ENCODE results near the gene MAP7.

- no peak for TF ChIP-seq CHD7 (IDR thresholded peaks at IDR 0.05; ENCODE audit: low read depth, low read length)
- no peak for TF ChIP-seq CTCF (IDR thresholded peaks at IDR 0.05 in 2 of 3, conservative IDR thresholded peaks at IDR 0.05 in 1 of 3; ENCODE audit: insufficient read depth in 2 of 3, low read depth in 1 of 3, low read length in 3 of 3)
- no peak for TF ChIP-seq POLR2AphosphoS5 (IDR thresholded peaks at IDR 0.05; ENCODE audit: control insufficient read depth, insufficient read depth, low read depth, low read length)
- no peak for TF ChIP-seq CEBPZ (IDR thresholded peaks at IDR 0.05; ENCODE audit: borderline replicate concordance, low read depth, low read length)
- TF ChIP-seq ZZZ3 (IDR thresholded peaks at IDR 0.05), result no peak
- TF ChIP-seq ZEB2 (IDR thresholded peaks at IDR 0.05), result no peak
Measured at GRCh38 chr6:136494059-136494458, 56.2 kb downstream of the MAP7 start.
